Naive B cell (primary cell): Measurements from ENCODE around the gene FKBP11. TPM values are rescaled to one million over a fixed set of nuclear protein-coding genes. Genes with fewer than 3 reads are reported as not detected.

Experiments used
- ATAC-seq, 2 donors: fragments of 150-1000 bp; cut with Tn5 transposase; 2 replicates each; pipeline ENCODE4 v1.10.0; 2021; ENCODE audit warnings: low read depth in 2 of 2, mild to moderate bottlenecking in 2 of 2, moderate library complexity in 2 of 2
- DNase-seq: peaks from one replicate; pipeline ENCODE4 v3.0.0; 2022
- H3K27ac Mint-ChIP-seq, 6 donors: one replicate each; pipeline ENCODE4 v1.8.0; 2020 to 2022; ENCODE audit warnings: mild to moderate bottlenecking in 6 of 6, mixed read lengths in 6 of 6, moderate library complexity in 5 of 6, inconsistent platforms in 2 of 6
- H3K27me3 Mint-ChIP-seq, 3 donors: one replicate each; pipeline ENCODE4 v1.8.0; 2021 to 2022; ENCODE audit warnings: mixed read lengths in 3 of 3, mild to moderate bottlenecking in 1 of 3
- H3K36me3 Mint-ChIP-seq, 2 donors: one replicate each; pipeline ENCODE4 v1.8.0; 2020 to 2022; ENCODE audit warnings: mixed read lengths in 2 of 2, inconsistent platforms in 1 of 2, mild to moderate bottlenecking in 1 of 2
- H3K4me1 Mint-ChIP-seq, 3 donors: one replicate each; pipeline ENCODE4 v1.8.0; 2020 to 2022; ENCODE audit warnings: mixed read lengths in 3 of 3, inconsistent platforms in 1 of 3, mild to moderate bottlenecking in 1 of 3, moderate library complexity in 1 of 3
- H3K4me3 Mint-ChIP-seq, 8 donors: one replicate each; pipeline ENCODE4 v1.8.0; 2020 to 2022; ENCODE audit warnings: mild to moderate bottlenecking in 8 of 8, mixed read lengths in 8 of 8, moderate library complexity in 8 of 8, inconsistent platforms in 2 of 8
- H3K9me3 Mint-ChIP-seq, 7 donors: one replicate each; pipeline ENCODE4 v1.8.0; 2020 to 2022; ENCODE audit warnings: mixed read lengths in 7 of 7, mild to moderate bottlenecking in 5 of 7, inconsistent platforms in 2 of 7, moderate library complexity in 1 of 7
- polyA plus RNA-seq, 6 donors: library from polyadenylated mRNA; unstranded; fragments of 300-500 nt; fragmentation: Illumina TruSeq; gene quantifications; one replicate each; pipeline ENCODE4 v1.2.3, GENCODE V29; 2021; ENCODE audit warnings: low read depth in 6 of 6

The FKBP11 gene
- polyA plus RNA-seq, 6 donors from 2014 or later, result 29.3 to 35.6 (median 32.7) TPM

- no peak overlapping the region for H3K4me3 Mint-ChIP-seq
- no peaks in the 10 kb centered on the region for H3K9me3 Mint-ChIP-seq
- peaks cover 7 to 26% (median 21%) of the 10 kb centered on the region in 3 donors for H3K4me1 Mint-ChIP-seq
Measured at GRCh38 chr12:48946205-48946604, 20.9 kb upstream of the FKBP11 start.

GRCh38 chr12:48943221-48943620 is 17.9 kb upstream of the FKBP11 start:
- H3K4me3 Mint-ChIP-seq, result no peak overlapping the region
- no peaks in the 10 kb centered on the region for H3K27me3 Mint-ChIP-seq
- H3K36me3 Mint-ChIP-seq, result peaks cover 7 to 16% of the 10 kb centered on the region in 2 donors
- DNase-seq (no peak), ATAC-seq (no peak)
- no peak overlapping the region for H3K27ac Mint-ChIP-seq
- no peaks in the 10 kb centered on the region for H3K9me3 Mint-ChIP-seq
- H3K4me1 Mint-ChIP-seq, result peaks cover 32 to 50% (median 45%) of the 10 kb centered on the region in 3 donors

More at GRCh38 chr12:48946205-48946604, 20.9 kb upstream of the FKBP11 start:
- DNase-seq, result no peak
- peak overlapping the region in 1 of 6 donors; percentile 52 for H3K27ac Mint-ChIP-seq
- no peaks in the 10 kb centered on the region for H3K27me3 Mint-ChIP-seq
- no peak for ATAC-seq
- H3K36me3 Mint-ChIP-seq, result peaks cover 4 to 7% of the 10 kb centered on the region in 2 donors

- Mint-ChIP-seq H3K36me3 (peaks cover 0 to 12% of the 10 kb centered on the region in 2 donors), H3K4me1 (peaks cover 43 to 59% (median 46%) of the 10 kb centered on the region in 3 donors), H3K4me3 (no peak overlapping the region), H3K27me3 (no peaks in the 10 kb centered on the region), H3K9me3 (no peaks in the 10 kb centered on the region), H3K27ac (peak overlapping the region; percentile 46 to 89 (median 72))
- ATAC-seq (no peak), DNase-seq (no peak)
Measured at GRCh38 chr12:48940181-48940580, 14.9 kb upstream of the FKBP11 start.

- DNase-seq (peak; percentile 70), ATAC-seq (peak; percentile 96 to 99)
- H3K4me1 Mint-ChIP-seq, result peaks cover 43 to 59% (median 45%) of the 10 kb centered on the region in 3 donors
- H3K9me3 Mint-ChIP-seq, result no peaks in the 10 kb centered on the region
- H3K27ac Mint-ChIP-seq, result peak overlapping the region; percentile 34 to 91 (median 70)
- H3K4me3 Mint-ChIP-seq, result peak overlapping the region in 3 of 8 donors; percentile 4 to 81 (median 53)
- H3K27me3 Mint-ChIP-seq, result no peaks in the 10 kb centered on the region
- peaks cover 0 to 12% of the 10 kb centered on the region in 2 donors for H3K36me3 Mint-ChIP-seq
Measured at GRCh38 chr12:48938805-48939204, 13.5 kb upstream of the FKBP11 start.

GRCh38 chr12:48937170-48937569 is 11.9 kb upstream of the FKBP11 start:
- Mint-ChIP-seq H3K9me3 (no peaks in the 10 kb centered on the region), H3K36me3 (peaks cover 10 to 12% of the 10 kb centered on the region in 2 donors), H3K27me3 (no peaks in the 10 kb centered on the region), H3K4me3 (no peak overlapping the region), H3K27ac (peak overlapping the region in 4 of 6 donors; percentile 44 to 80 (median 72)), H3K4me1 (peaks cover 35 to 53% (median 42%) of the 10 kb centered on the region in 3 donors)
- DNase-seq (no peak), ATAC-seq (no peak)

- Mint-ChIP-seq H3K4me3 (no peak overlapping the region), H3K27ac (peak overlapping the region in 4 of 6 donors; percentile 19 to 89 (median 58)), H3K4me1 (peaks cover 35 to 46% (median 39%) of the 10 kb centered on the region in 3 donors), H3K36me3 (peaks cover 10 to 12% of the 10 kb centered on the region in 2 donors), H3K9me3 (no peaks in the 10 kb centered on the region), H3K27me3 (no peaks in the 10 kb centered on the region)
- peak; percentile 75 for DNase-seq
- ATAC-seq, result peak in 1 of 2 donors; percentile 51
Measured at GRCh38 chr12:48936379-48936979, 11.2 kb upstream of the FKBP11 start.

GRCh38 chr12:48934312-48934706 is 9.0 kb upstream of the FKBP11 start:
- ATAC-seq, result no peak
- Mint-ChIP-seq H3K36me3 (peaks cover 10 to 25% of the 10 kb centered on the region in 2 donors), H3K27me3 (no peaks in the 10 kb centered on the region), H3K4me1 (peaks cover 24 to 27% (median 26%) of the 10 kb centered on the region in 3 donors), H3K9me3 (no peaks in the 10 kb centered on the region), H3K27ac (no peak overlapping the region), H3K4me3 (no peak overlapping the region)
- DNase-seq, result no peak

- DNase-seq (no peak), ATAC-seq (no peak)
- H3K27me3 Mint-ChIP-seq, result no peaks in the 10 kb centered on the region
- H3K9me3 Mint-ChIP-seq, result no peaks in the 10 kb centered on the region
- H3K27ac Mint-ChIP-seq, result no peak overlapping the region
- H3K4me3 Mint-ChIP-seq, result no peak overlapping the region
- H3K4me1 Mint-ChIP-seq, result peaks cover 18 to 22% (median 21%) of the 10 kb centered on the region in 3 donors
- peaks cover 5 to 28% of the 10 kb centered on the region in 2 donors for H3K36me3 Mint-ChIP-seq
Measured at GRCh38 chr12:48933664-48934311, 8.5 kb upstream of the FKBP11 start.

GRCh38 chr12:48932878-48933277 is 7.6 kb upstream of the FKBP11 start:
- Mint-ChIP-seq H3K4me1 (peaks cover 9 to 15% (median 13%) of the 10 kb centered on the region in 3 donors), H3K27ac (no peak overlapping the region), H3K36me3 (peaks cover 5 to 28% of the 10 kb centered on the region in 2 donors), H3K4me3 (no peak overlapping the region), H3K9me3 (no peaks in the 10 kb centered on the region), H3K27me3 (no peaks in the 10 kb centered on the region)
- DNase-seq (no peak), ATAC-seq (no peak)

- Mint-ChIP-seq H3K4me1 (peaks cover 5 to 11% (median 10%) of the 10 kb centered on the region in 3 donors), H3K36me3 (peaks cover 5 to 28% of the 10 kb centered on the region in 2 donors), H3K27ac (no peak overlapping the region), H3K27me3 (no peaks in the 10 kb centered on the region), H3K4me3 (no peak overlapping the region), H3K9me3 (no peaks in the 10 kb centered on the region)
- ATAC-seq (no peak), DNase-seq (no peak)
Measured at GRCh38 chr12:48930475-48930874, 5.2 kb upstream of the FKBP11 start.

GRCh38 chr12:48929551-48929950 is 4.3 kb upstream of the FKBP11 start:
- Mint-ChIP-seq H3K4me1 (peaks cover 5 to 13% (median 11%) of the 10 kb centered on the region in 3 donors), H3K27ac (no peak overlapping the region), H3K27me3 (no peaks in the 10 kb centered on the region), H3K4me3 (peak overlapping the region in 2 of 8 donors; percentile 5 to 42), H3K36me3 (peaks cover 5 to 28% of the 10 kb centered on the region in 2 donors), H3K9me3 (no peaks in the 10 kb centered on the region)
- ATAC-seq (no peak), DNase-seq (no peak)

- peaks cover 14 to 22% (median 15%) of the 10 kb centered on the region in 3 donors for H3K4me1 Mint-ChIP-seq
- DNase-seq (no peak), ATAC-seq (no peak)
- H3K27me3 Mint-ChIP-seq, result no peaks in the 10 kb centered on the region
- H3K9me3 Mint-ChIP-seq, result no peaks in the 10 kb centered on the region
- H3K36me3 Mint-ChIP-seq, result peaks cover 5 to 18% of the 10 kb centered on the region in 2 donors
- H3K27ac Mint-ChIP-seq, result peak overlapping the region in 5 of 6 donors; percentile 1 to 86 (median 44)
- peak overlapping the region in 7 of 8 donors; percentile 47 to 98 (median 84) for H3K4me3 Mint-ChIP-seq
Measured at GRCh38 chr12:48927261-48927660, 2.0 kb upstream of the FKBP11 start.

- Mint-ChIP-seq H3K27ac (peak overlapping the region; percentile 87 to 99 (median 98)), H3K9me3 (no peaks in the 10 kb centered on the region), H3K36me3 (peaks cover 0 to 7% of the 10 kb centered on the region in 2 donors), H3K27me3 (no peaks in the 10 kb centered on the region), H3K4me3 (peak overlapping the region; percentile 89 to 99 (median 98)), H3K4me1 (peaks cover 11 to 22% (median 14%) of the 10 kb centered on the region in 3 donors)
- peak; percentile 80 for DNase-seq
- peak; percentile 82 to 86 for ATAC-seq
Measured at GRCh38 chr12:48924617-48925303, 532 bp downstream of the FKBP11 start.
